NT2/D1 (cell line): ENCODE results near the gene WNT8B.

Experiments
- SUZ12 ChIP-seq: IDR thresholded peaks from 2 replicates; pipeline ENCODE4 v1.6.1; 2011; ENCODE audit not compliant: insufficient read length, insufficient read depth; ENCODE audit errors: extremely low read depth
- YY1 ChIP-seq: IDR thresholded peaks from 2 replicates; pipeline ENCODE4 v1.6.1; 2011; ENCODE audit not compliant: insufficient read length, insufficient read depth

GRCh38 chr10:100438674-100439315 lies 24.0 kb upstream of the WNT8B start:
- TF ChIP-seq YY1 (no peak), SUZ12 (no peak)
